H9 (cell line): ENCODE measurements around the gene PFKP. TPM values are rescaled to one million over a fixed set of nuclear protein-coding genes. Genes with fewer than 3 reads are reported as not detected.

Experiments used
- DNase-seq: peaks from one replicate; pipeline ENCODE4 v3.0.0-alpha.2; 2017
- H2AFZ ChIP-seq: one replicate; pipeline ENCODE4 v1.6.1; 2013; ENCODE audit warnings: mild to moderate bottlenecking, low read length, control low read depth, moderate library complexity
- H2AK5ac ChIP-seq: 2 replicates; pipeline ENCODE4 v1.6.1; 2013; ENCODE audit warnings: low read length, control low read depth, mixed read lengths; ENCODE audit not compliant: insufficient read length
- H2BK120ac ChIP-seq: one replicate; pipeline ENCODE4 v1.6.1; 2013; ENCODE audit warnings: low read depth, mild to moderate bottlenecking, low read length, control low read depth, inconsistent platforms; ENCODE audit not compliant: poor library complexity, severe bottlenecking
- H2BK12ac ChIP-seq: 2 replicates; pipeline ENCODE4 v1.6.1; 2013; ENCODE audit warnings: low read length, control low read depth, mixed read lengths, low read depth; ENCODE audit not compliant: insufficient read length
- H2BK15ac ChIP-seq: 2 replicates; pipeline ENCODE4 v1.6.1; 2013; ENCODE audit warnings: low read depth, low read length, control low read depth
- H2BK20ac ChIP-seq: one replicate; pipeline ENCODE4 v1.6.1; 2013; ENCODE audit warnings: low read depth, mild to moderate bottlenecking, low read length, control low read depth, inconsistent platforms; ENCODE audit not compliant: poor library complexity, severe bottlenecking
- H2BK5ac ChIP-seq: 2 replicates; pipeline ENCODE4 v1.6.1; 2013; ENCODE audit warnings: low read length, control low read depth, mixed read lengths; ENCODE audit not compliant: insufficient read length
- H3K14ac ChIP-seq: 2 replicates; pipeline ENCODE4 v1.6.1; 2013; ENCODE audit warnings: low read length, control low read depth; ENCODE audit not compliant: insufficient read depth
- H3K18ac ChIP-seq: 2 replicates; pipeline ENCODE4 v1.6.1; 2013; ENCODE audit warnings: low read depth, mild to moderate bottlenecking, mixed read lengths, low read length, control low read depth; ENCODE audit not compliant: insufficient read length
- H3K23ac ChIP-seq: 2 replicates; pipeline ENCODE4 v1.6.1; 2013; ENCODE audit warnings: low read length, control low read depth, mixed read lengths, low read depth; ENCODE audit not compliant: insufficient read length
- H3K23me2 ChIP-seq: 2 replicates; pipeline ENCODE4 v1.6.1; 2013; ENCODE audit warnings: low read depth, mild to moderate bottlenecking, mixed read lengths, low read length, control low read depth; ENCODE audit not compliant: insufficient read length, poor library complexity, severe bottlenecking
- H3K27ac ChIP-seq: 2 replicates; pipeline ENCODE4 v1.5.1; 2013; ENCODE audit warnings: low read length, control low read depth, mixed read lengths, low read depth; ENCODE audit not compliant: insufficient read length
- H3K27me3 ChIP-seq: 2 replicates; pipeline ENCODE4 v1.6.1; 2013; ENCODE audit warnings: low read length, control low read depth, inconsistent platforms; ENCODE audit not compliant: insufficient read depth
- H3K4ac ChIP-seq: 2 replicates; pipeline ENCODE4 v1.6.1; 2013; ENCODE audit warnings: low read depth, mild to moderate bottlenecking, control low read depth, inconsistent platforms, low read length, moderate library complexity
- H3K4me1 ChIP-seq: 2 replicates; pipeline ENCODE4 v1.6.1; 2013; ENCODE audit warnings: low read length, control low read depth, inconsistent platforms; ENCODE audit not compliant: insufficient read depth
- H3K4me2 ChIP-seq: 2 replicates; pipeline ENCODE4 v1.6.1; 2013; ENCODE audit warnings: low read length, control low read depth, mixed read lengths; ENCODE audit not compliant: insufficient read length, insufficient read depth
- H3K56ac ChIP-seq: 2 replicates; pipeline ENCODE4 v1.6.1; 2013; ENCODE audit warnings: low read depth, mild to moderate bottlenecking, mixed read lengths, low read length, control low read depth; ENCODE audit not compliant: insufficient read length
- H3K79me1 ChIP-seq: 2 replicates; pipeline ENCODE4 v1.6.1; 2013; ENCODE audit warnings: low read depth, mild to moderate bottlenecking, moderate library complexity, low read length, control low read depth, inconsistent platforms; ENCODE audit not compliant: insufficient read depth, poor library complexity, severe bottlenecking
- H3K79me2 ChIP-seq: 2 replicates; pipeline ENCODE4 v1.6.1; 2013; ENCODE audit warnings: low read length, control low read depth, inconsistent platforms; ENCODE audit not compliant: insufficient read depth
- H3K9ac ChIP-seq: 2 replicates; pipeline ENCODE4 v1.6.1; 2013; ENCODE audit warnings: low read length, control low read depth, mixed read lengths; ENCODE audit not compliant: insufficient read length; ENCODE audit errors: extremely low read depth
- H3K9me3 ChIP-seq: one replicate; pipeline ENCODE4 v1.6.1; 2013; ENCODE audit warnings: low read depth, low read length, inconsistent platforms; ENCODE audit not compliant: control insufficient read depth
- H3T11ph ChIP-seq: one replicate; pipeline ENCODE4 v1.6.1; 2013; ENCODE audit warnings: mild to moderate bottlenecking, low read length, control low read depth, inconsistent platforms
- H4K20me1 ChIP-seq: one replicate; pipeline ENCODE4 v1.6.1; 2013; ENCODE audit not compliant: control insufficient read depth, insufficient read length, insufficient read depth
- H4K5ac ChIP-seq: 2 replicates; pipeline ENCODE4 v1.6.1; 2013; ENCODE audit warnings: low read depth, mild to moderate bottlenecking, mixed read lengths, low read length, control low read depth; ENCODE audit not compliant: insufficient read length
- H4K8ac ChIP-seq: replicated peaks from 2 replicates; pipeline ENCODE4 v1.6.1; 2013; ENCODE audit warnings: low read length, control low read depth, mixed read lengths, low read depth; ENCODE audit not compliant: insufficient read length
- H4K91ac ChIP-seq: 2 replicates; pipeline ENCODE4 v1.6.1; 2013; ENCODE audit warnings: low read depth, mild to moderate bottlenecking, moderate library complexity, mixed read lengths, low read length, control low read depth; ENCODE audit not compliant: insufficient read length
- H3K27ac Mint-ChIP-seq, 3 experiments: 2 replicates in 2 of 3; 3 replicates in 1 of 3; pipeline ENCODE4 v1.8.0; 2020 to 2021; ENCODE audit warnings: mixed read lengths in 3 of 3, mild to moderate bottlenecking in 1 of 3, moderate library complexity in 1 of 3
- H3K27me3 Mint-ChIP-seq: 2 replicates; pipeline ENCODE4 v1.8.0; 2021; ENCODE audit warnings: low read depth, mild to moderate bottlenecking, moderate library complexity, mixed read lengths
- H3K36me3 Mint-ChIP-seq, 3 experiments: 2 replicates in 2 of 3; 3 replicates in 1 of 3; pipeline ENCODE4 v1.8.0; 2020 to 2021; ENCODE audit warnings: low read depth in 3 of 3, mixed read lengths in 3 of 3; ENCODE audit not compliant: insufficient read depth in 1 of 3
- H3K4me1 Mint-ChIP-seq, 2 experiments: 2 replicates each; pipeline ENCODE4 v1.8.0; 2020; ENCODE audit warnings: mixed read lengths in 2 of 2
- H3K4me3 Mint-ChIP-seq, 2 experiments: 2 replicates in 1 of 2; 3 replicates in 1 of 2; pipeline ENCODE4 v1.8.0; 2020 to 2021; ENCODE audit warnings: mild to moderate bottlenecking in 2 of 2, mixed read lengths in 2 of 2, moderate library complexity in 1 of 2
- H3K9me3 Mint-ChIP-seq, 2 experiments: 2 replicates in 1 of 2; 3 replicates in 1 of 2; pipeline ENCODE4 v1.8.0; 2020; ENCODE audit warnings: mild to moderate bottlenecking in 2 of 2, mixed read lengths in 2 of 2, moderate library complexity in 1 of 2
- WGBS: extraction: QIAGEN DNeasy Blood & Tissue Kit; methylation state at CpG from one replicate; pipeline ENCODE4 v1.1.7; 2013; ENCODE audit warnings: missing lambda C conversion rate, low lambda C conversion rate, mixed read lengths; ENCODE audit not compliant: insufficient read length; ENCODE audit errors: extremely low coverage; 5-methylcytosine and 5-hydroxymethylcytosine counted together
- total RNA-seq: library from RNA; stranded (reverse); gene quantifications from 2 replicates; pipeline ENCODE4 v1.2.1, GENCODE V29; 2021
- TF ChIP-seq, protein P1 (sequence below): fragments of 200-600 bp; sonication (generic); conservative IDR thresholded peaks from 3 replicates; pipeline ENCODE4 v1.8.0; 2021; ENCODE audit warnings: antibody characterized with exemption, mild to moderate bottlenecking

The PFKP gene
- total RNA-seq, 1 experiment from 2014 or later, result 145 TPM

DNA sequence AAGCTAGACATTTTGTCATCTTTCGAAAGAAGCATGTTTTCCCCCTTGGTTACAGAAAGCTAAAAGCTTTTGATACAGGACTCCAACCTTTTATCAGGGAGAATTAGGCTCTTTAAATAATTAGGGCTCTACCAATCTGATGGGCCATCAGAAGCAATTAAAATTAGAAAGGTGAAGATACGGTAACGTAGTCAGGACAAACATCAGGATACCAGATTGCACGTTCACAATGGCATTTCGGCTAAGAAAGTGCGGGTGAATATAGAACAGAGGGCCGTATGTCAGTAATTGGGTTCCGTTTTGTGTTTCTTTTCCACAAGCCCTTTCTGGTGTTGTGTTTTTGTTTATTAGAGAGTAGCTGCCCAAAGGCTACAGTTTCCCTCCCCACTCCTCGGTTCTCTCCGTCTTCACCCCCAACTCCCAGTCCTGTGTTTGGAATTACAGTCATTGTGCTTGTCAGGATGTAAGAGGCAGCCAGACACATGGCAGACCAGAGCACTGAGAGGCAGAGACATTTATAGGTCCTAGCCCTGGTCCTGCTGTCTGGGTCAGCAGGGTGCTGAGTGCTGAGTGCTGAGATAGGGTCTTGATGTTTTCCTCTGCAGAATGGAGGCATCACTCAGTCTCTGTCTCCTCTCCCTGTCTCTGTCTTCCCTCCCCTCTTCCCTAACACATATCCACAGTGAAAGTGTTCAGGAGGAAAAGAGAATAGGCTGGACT lies 5.5 kb downstream of the PFKP start:
- Mint-ChIP-seq H3K27ac (peak overlapping the region in 2 of 3 experiments; percentile 50 to 68; a peak in 2 of 7 replicates), H3K4me1 (peaks cover 67 to 69% of the 10 kb centered on the region in 2 experiments), H3K9me3 (no peaks in the 10 kb centered on the region), H3K27me3 (no peaks in the 10 kb centered on the region), H3K36me3 (peaks cover 19 to 43% (median 40%) of the 10 kb centered on the region in 3 experiments), H3K4me3 (no peak overlapping the region)
- H2BK5ac ChIP-seq, result no peak overlapping the region
- no peaks in the 10 kb centered on the region for H4K20me1 ChIP-seq
- no peak overlapping the region for H3T11ph ChIP-seq
- DNase-seq, result no peak
- H3K79me1 ChIP-seq, result peaks cover 10% of the 10 kb centered on the region
- H4K8ac ChIP-seq, result no peak overlapping the region
- TF ChIP-seq, protein P1, sequence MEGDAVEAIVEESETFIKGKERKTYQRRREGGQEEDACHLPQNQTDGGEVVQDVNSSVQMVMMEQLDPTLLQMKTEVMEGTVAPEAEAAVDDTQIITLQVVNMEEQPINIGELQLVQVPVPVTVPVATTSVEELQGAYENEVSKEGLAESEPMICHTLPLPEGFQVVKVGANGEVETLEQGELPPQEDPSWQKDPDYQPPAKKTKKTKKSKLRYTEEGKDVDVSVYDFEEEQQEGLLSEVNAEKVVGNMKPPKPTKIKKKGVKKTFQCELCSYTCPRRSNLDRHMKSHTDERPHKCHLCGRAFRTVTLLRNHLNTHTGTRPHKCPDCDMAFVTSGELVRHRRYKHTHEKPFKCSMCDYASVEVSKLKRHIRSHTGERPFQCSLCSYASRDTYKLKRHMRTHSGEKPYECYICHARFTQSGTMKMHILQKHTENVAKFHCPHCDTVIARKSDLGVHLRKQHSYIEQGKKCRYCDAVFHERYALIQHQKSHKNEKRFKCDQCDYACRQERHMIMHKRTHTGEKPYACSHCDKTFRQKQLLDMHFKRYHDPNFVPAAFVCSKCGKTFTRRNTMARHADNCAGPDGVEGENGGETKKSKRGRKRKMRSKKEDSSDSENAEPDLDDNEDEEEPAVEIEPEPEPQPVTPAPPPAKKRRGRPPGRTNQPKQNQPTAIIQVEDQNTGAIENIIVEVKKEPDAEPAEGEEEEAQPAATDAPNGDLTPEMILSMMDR, result no peak
- no peak overlapping the region for H3K18ac ChIP-seq
- no peak overlapping the region for H4K5ac ChIP-seq
- WGBS, result no CpG with 5 or more reads among the region's 10 CpGs
- no peak overlapping the region for H3K56ac ChIP-seq
- H2BK12ac ChIP-seq, result no peak overlapping the region
- peak overlapping the region; percentile 10 for H3K4me2 ChIP-seq
- H2BK20ac ChIP-seq, result no peak overlapping the region
- no peak overlapping the region for H3K14ac ChIP-seq
- H2AK5ac ChIP-seq, result no peak overlapping the region
- no peak overlapping the region for H2AFZ ChIP-seq
- no peaks in the 10 kb centered on the region for H3K27me3 ChIP-seq
- H2BK120ac ChIP-seq, result no peak overlapping the region
- peaks cover 32% of the 10 kb centered on the region for H3K79me2 ChIP-seq
- no peak overlapping the region for H3K9ac ChIP-seq
- H3K23ac ChIP-seq, result no peak overlapping the region
- no peak overlapping the region for H3K27ac ChIP-seq
- H3K9me3 ChIP-seq, result no peaks in the 10 kb centered on the region
- peaks cover 4% of the 10 kb centered on the region; the same call in 1 of the 2 replicates for H3K4me1 ChIP-seq
- H4K91ac ChIP-seq, result no peak overlapping the region
- no peak overlapping the region for H2BK15ac ChIP-seq
- no peak overlapping the region for H3K4ac ChIP-seq
- H3K23me2 ChIP-seq, result no peaks in the 10 kb centered on the region
